ENCODE measurements around the gene LVRN.

LVRN gene

DNA sequence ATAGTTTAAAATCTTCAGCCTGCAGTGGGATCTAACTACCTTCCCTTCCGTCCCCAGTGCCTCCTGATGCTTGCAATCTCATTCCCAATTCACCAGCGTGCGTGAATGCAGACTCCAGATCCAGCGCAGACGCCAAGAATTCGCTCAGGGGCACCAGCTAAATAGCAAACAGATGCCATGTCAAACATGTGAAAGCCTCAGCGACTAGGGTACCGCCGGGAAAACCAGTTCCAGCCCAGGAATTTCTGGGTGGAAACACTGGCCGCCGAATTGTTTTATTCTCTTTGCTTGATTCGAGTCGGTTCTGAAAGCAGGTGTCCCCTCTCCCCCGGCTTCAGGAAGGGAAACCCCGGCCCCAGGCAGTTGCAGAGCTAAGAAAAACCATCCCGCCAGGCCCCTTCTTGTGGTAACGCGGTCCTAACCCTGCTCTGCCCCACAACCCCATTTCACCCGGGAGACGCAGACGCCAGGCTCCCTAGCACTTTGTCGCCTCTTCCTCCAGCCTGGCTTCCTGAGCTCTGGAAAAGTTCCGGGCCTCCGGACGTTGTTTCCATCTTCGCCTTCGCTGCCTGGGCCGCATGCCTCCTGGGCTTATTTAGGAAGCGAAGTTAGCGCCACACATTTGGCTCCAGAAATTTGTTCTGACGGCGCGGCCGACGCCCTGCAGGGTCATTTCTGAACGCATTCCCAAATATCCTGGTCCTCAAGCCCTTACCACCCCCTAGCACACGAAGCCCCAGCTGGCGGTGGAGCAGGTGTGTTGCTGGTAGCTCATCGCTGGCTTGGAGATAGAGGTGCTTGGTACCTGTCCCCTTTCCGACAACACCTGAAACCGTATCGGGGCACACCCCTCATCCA, 665 bp upstream of the LVRN start:
- no peak for DNase-seq

DNA sequence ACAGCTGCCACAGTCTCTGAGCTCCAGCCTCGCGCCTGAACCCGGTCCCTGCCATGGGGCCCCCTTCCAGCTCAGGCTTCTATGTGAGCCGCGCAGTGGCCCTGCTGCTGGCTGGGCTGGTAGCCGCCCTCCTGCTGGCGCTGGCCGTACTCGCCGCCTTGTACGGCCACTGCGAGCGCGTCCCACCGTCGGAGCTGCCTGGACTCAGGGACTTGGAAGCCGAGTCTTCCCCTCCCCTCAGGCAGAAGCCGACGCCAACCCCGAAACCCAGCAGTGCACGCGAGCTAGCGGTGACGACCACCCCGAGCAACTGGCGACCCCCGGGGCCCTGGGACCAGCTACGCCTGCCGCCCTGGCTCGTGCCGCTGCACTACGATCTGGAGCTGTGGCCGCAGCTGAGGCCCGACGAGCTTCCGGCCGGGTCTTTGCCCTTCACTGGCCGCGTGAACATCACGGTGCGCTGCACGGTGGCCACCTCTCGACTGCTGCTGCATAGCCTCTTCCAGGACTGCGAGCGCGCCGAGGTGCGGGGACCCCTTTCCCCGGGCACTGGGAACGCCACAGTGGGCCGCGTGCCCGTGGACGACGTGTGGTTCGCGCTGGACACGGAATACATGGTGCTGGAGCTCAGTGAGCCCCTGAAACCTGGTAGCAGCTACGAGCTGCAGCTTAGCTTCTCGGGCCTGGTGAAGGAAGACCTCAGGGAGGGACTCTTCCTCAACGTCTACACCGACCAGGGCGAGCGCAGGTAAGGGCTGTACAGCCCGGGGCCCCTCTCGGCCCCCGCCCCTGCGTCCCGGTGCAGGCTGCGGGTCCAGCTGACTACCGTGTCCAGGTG, 509 bp downstream of the LVRN start:
- no peak for DNase-seq

DNA sequence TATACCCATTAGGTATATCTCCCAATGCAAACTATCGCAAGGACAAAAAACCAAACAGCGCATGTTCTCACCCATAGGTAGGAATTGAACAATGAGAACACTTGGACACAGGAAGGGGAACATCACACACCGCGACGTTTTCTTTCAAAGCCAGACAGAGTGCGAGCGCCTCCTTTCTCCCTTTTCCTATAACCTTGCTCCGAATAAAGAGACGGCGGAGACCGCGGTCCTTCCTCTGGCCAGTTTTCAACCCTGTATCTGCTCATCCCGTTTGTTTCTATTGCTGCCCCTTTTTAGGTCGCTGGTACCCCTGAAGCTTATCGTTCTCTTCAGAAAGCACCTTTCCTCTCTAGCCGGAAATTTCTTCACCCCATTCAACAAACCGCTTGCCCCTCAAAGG, 1.3 kb downstream of the LVRN start:
- DNase-seq = no peak

DNA sequence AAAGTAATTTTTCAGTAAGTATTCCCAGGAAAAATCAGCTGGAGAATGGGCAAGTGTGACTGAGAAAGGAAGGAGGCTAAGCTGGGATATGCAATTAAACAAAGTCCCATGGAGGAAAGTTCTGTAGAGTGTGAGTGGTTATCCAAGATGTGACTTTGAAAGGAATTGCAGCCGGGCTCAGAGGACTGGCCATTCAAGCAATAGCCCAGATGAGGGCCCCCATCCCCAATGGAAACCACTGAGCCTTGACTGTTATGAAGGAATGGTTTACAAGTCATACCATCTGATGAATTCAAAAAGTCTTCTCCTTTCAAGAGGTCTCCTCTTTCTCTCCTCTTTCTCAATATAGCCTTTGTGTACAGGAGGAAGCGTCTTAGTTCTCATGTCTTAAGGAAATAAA, 6.5 kb downstream of the LVRN start:
- no peak for DNase-seq

DNA sequence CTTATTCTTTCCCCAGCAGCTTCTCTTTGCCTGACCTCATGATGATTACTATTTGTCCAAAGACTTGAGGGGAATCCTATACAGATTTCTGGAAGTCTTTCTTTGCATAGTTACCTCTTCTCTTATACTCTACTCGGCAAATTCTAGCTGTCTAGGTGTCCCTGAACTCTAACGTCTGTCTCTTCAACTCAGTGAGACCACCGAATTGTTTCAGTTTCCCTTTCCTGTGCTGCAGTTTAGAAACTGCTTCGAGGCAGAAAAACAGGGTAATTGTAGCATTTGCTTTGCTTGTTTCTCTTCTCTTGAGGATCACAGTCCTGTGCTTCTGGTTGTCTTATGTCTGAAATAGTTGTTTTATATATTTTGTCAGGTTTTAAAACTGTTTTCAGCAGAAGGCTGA, 14.8 kb downstream of the LVRN start:
- no peak for DNase-seq

DNA sequence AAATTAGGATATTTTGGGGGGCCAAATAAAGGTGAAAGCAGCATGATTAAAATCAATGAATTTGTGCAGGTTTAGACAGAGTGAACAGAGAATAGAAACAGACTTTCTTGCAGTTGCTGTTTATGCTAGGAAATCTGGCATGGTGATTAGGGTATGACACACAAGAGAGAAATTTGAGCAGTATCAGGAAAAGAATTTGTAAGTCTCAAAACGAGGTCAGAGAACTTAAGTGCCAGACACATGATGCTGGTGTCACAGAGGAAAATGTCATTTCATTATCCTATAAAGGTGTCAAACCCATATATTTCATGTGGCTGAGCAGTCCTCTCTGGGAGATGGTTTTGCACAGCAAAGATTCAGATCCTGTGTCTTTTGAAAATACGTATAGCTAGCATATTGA, 15.7 kb downstream of the LVRN start:
- DNase-seq = no peak

DNA sequence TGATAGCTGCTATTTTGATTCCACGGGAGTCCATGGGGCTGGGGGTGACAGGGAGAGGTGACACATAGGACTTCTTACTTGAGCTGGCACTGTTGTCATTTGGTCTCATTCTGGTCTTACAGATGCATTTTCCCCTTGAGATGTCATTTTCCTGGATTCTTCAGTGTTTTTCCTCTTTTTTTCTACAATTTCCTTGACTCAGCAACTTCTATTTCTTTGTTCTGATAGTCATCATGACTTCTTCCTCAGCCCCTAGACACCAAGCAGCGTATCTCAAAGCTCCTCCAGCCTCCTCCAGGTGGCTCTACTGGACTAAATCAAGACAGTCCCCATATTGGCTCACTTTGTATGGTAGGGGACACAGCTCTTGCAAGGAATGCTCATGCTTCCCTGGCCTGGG, 16.5 kb downstream of the LVRN start:
- no peak for DNase-seq

DNA sequence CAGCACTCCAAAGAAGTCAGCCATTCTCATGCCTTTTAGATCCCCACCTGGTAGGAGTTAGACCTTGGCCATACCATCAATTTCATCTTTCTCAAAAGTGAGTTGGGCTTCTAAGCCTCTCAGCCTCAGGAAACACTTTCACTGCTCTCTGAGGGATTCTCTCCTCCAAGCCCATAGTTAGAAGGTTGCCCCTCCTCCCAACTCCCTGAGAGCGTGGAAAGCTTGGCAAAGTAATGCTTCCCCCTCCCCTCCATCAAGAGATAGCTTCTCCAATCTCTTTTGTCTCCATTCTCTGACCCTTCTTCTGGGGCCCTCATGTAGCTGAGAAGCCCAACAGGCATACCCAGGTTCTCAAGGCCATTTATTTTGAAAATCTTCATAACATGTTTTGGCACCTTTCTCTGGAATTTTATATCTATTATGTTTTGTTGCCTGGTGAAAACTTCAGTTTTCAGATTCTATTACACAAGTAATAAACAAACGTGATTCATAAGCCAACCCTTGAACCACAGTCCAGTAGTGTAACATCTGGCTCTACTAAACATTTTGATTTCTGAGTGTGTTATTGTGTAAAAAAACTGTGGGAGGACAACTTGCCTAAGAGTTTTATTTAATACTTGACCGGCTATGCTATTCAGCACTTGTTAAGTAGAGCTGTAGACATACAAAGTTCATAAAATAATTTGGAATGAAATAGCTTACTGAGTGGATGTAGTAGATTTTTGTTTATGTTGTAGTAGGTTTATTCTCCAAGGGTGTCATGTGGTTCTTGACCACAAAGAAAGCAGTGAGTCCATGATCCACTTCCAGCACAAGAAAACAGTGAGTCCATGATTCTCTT, 17.1 kb downstream of the LVRN start:
- DNase-seq = no peak

DNA sequence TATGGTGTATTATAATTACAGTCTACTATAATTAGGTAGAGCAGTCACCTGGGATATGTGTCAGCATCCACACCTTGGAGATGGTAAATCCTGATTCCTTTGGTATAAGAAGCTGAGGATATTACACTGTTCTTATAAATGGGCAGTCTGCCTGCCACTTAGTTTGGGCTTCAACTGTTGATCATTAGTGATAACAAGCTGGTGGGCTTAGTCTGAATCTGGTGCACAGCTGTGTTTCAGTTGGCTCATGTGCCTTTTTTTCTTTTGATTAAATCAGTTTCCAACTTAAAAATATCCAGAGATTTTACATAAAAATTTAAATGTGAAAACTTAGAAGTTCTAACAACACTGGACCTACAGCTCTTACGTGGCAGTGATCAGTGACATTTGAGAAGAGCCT, 21.2 kb downstream of the LVRN start:
- no peak for DNase-seq

DNA sequence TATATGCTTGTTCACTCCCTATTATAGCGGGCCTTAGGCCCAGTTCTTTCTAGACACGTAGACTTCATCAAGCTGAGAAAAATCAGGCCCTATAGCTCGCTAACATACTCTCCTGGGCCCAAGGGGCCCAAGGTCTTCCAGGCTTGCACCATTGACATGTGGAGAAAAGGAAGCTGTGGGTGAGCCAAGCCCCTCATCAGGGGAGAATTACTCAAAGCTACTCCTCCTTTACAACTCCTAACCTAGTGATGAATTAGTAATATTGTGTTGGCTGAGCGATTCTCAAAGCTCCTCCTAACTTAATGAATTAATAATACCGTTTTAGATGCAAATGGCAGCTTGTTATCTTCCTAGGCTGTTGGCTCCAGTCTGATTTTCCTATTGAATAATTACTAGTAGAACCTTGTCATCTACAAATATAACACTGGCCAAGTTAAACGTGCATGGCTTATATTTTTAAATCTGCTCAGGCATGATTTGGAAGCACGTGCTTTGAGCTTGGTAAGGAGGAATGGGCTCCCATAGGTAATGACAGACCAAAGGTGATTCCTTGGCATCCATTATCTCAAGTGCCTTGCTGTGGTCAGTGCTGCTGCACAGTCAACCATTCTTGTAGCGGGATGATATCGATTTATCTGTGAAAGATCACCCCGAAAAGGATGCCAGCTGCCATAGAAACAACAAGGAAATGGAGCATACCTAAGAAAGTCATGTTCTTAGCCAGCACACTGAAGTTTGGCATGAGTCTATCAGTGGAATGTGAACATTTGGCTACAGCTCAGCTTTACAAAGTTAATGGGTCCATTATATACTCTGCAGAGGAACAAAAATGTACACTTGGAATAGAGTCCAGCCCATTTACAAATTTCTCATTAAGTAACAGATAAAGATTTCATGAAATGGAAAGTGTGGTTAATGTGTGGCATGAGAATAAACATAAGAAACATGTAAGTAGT, 23.8 kb downstream of the LVRN start:
- no peak for DNase-seq

DNA sequence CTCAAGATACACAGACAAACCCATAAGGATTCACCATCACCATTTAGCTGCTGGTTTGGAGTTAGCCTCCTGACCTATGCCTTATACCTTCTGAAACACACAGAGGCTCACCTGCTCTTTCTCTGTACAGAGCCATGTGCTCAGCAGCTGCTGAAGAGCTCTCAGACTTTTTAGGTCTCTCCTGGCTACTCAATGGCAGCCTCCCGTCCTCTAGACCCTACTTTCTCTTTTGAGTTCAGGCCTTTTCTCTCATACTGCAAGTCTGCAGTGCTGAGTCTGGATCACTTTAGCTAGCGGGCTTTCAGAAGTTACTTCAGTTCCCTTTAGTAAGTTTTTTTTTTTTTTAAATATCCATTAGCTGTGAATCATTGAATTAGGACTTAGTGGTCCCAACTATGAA, 25.7 kb downstream of the LVRN start:
- no peak for DNase-seq

DNA sequence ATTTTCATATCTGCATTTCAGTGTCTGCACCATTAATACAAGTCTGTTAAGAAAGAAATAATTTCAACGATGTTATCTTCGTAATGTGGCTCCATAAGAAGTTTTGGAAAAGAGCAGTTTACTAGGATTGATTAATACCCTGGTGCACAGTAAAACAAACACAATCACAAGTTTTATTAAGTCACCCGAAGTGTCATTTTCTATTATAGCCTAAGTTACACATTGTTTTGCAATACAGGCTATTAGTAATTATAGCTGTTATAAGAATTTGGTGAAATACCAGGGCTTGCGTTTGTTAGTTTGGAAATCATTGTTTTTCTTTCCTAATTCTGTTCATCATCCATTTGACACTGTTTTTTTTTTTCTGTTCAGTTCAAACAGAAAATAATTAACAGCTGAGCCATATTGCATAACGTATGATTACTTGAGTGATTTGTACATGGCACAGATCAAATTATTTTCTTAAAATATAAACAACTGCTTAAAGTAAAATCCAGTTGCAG, 30.6 kb downstream of the LVRN start:
- no peak for DNase-seq

DNA sequence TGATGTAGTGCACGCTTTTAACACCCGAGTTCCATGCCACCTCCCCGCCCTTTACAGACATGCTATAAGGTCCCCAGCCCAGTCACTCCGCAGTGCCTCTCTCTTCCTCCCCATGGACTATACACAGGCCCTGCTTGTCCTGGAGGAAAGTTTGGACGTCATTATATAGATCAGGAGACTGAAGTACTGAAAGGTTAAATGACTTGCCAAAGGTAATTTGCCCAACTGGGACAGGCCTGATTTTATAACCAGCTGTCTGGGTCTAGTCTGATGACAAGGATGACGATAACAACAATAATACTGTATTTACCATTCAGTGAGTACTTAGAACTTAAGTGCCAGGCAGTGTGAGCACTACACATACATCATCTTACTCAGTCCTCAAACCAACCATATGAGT, 33.1 kb downstream of the LVRN start:
- DNase-seq = no peak

DNA sequence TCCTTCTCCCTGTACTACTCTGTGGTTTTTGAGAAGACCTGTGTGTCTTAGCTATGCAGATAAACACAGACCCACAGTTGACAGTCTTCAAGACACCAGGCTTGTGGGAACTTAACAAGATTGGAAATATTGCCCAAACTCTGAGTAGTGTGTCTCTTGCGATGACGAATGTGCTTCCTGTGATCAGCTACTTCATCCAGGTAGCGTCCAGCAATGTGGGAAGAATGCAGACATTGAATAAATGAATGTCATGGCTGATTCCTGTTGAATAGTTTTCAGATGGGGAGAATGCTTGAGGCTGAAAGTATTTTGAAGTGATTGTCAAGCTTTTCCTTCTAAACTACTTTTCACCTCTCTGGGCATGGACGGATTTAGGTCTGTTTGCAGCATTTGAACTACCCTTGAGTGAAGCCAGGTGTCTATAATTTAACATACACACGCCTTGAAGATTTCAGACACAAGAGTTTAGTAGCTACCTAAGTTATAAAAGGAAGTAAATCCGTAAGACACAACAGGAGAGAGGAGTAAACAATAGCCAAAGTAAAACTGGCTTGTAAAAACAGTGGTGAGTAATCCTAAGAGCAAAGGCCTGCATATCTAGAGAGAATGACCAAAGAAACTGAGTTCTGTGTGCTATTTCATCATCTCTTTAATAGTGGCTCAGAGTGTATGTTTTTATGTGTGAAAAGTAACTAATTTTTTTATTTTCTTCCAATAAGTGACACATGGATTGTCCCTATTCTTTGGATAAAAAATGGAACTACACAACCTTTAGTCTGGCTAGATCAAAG, 40.0 kb downstream of the LVRN start:
- DNase-seq = no peak

DNA sequence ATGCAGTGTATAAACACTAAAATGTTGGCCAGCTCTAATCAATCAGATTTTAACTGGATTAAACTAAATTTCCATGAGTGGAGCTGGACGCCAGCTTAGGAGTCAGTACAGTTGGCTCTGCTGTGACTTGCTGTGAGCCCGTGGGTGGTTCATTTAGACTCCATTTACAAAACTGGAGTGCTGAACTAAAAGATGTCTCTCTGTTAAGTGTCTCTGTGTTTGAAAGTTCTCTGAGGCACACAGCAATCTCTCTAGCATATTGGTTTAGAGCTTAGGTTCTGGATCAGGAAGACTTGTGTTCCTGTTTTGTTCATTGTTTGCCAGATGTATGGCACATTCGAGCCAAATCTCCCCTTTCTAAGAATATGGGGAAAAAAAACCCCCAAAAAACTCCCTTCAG, 42.0 kb downstream of the LVRN start:
- DNase-seq = no peak

DNA sequence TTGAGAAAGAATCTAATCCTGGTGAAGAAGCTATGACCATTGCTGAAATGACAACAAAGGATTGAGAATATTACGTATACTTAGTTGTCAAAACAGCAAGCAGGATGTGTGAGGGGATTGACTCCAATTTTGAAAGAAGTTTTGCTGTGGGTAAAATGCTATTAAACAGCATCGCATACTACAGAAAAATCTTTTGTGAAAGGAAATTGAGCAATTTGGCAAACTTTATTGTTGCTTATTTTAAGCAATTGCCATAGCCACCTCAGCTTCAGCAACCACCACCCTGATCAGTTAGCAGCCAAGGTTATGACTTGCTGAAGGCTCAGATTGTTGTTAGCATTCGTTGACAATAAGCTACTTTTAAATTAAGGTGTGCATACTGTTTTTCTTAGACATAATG, 47.5 kb downstream of the LVRN start:
- no peak for DNase-seq

DNA sequence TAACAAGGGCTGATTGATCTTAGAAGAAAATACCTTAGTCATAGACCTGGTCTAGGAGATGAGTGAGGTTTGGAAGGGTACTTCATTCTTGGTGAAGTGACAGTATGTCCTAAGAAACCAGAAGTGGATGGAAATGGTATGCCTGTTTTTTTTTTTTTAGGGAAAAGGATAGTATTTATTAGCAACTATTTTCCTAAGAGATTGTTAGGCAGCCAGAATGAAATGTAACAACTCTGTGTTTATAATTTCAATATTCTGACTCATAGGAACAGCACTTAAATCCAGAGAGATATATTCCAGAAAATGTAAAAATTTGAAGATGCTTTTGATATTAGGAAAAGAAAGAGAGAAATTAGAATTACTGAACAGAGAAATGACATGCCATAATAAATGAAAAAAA, 48.8 kb downstream of the LVRN start:
- no peak for DNase-seq

DNA sequence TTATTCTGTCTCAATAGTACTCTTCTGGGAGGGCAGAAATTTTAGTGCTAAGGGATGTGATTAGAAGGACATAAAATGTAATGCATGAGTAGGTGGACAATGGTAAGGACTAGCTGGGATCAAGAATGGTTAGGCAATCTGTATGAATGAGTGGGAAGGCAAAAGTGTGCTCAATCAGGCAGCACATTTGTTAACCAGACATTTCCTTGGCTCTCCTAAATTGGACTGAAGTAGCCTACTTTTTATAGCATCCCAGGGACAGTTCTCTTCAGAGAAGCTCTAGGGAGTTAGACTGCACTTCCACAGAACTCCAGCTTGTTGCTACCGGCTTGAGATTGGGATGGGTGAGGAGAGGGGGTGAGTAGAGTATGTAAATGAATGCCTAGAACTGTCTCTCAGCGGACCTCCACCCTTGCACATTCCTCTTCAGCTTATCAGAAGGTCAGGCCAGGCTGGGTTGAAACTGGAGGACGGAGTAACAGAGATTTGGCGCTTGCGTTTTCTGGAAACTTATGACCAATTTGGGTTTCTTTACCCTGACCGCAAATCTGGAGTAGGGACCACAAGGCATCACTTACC, 51.0 kb downstream of the LVRN start:
- DNase-seq = no peak

DNA sequence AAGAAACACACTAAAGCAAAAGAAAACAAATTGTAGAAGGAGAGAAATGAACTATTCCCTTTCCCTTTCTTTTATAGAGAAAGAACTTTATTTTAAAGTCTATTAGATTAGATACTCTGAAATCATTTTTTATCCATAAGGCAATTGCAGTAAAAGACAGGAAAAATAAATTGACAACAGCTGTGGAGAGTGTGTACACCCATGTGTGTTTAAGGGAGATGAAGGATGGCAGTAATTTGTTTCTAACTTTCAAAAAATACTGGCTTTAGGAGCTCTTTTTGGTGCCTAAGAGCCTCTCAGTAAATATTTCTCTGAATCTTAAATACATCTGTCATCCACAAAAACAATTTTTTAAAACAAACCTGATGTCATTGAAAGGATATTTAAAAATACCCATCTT, 51.7 kb downstream of the LVRN start:
- no peak for DNase-seq

DNA sequence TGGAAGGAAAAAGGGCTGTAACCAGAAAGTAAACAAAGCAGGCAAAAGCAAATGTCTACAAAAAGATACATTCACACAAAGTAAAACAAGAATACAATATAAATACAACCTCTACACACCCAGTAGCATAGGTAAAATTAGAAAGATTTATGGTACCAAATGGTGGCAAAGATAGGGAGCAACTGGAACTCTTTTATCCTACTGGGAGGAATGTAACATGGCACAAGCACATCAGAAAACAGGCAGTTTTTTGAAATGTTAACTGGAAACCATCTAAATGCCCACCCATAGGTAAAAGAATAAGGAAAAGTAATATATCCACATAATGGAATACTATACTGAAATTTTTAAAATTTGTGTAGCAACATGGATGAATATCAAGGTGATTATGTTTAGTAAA, 61.3 kb downstream of the LVRN start:
- DNase-seq = no peak

DNA sequence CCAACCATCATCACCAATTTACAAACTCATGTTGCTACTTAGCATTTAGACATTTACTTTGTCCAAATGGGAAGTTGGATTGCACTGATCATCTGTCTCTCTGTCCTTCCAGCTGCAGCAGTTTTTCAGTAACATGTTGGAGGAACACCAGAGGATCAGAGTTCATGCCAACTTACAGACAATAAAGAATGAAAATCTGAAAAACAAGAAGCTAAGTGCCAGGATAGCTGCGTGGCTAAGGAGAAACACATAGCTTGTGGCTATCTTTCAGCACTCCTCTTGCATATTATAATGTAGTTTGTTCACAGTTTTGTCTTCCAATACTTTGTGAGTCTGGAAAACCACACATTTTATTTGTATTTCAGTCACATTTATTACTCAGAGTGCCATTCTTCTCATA, 63.6 kb downstream of the LVRN start:
- DNase-seq = no peak

All from DMS79 (cell line).